ENCODE data around the gene ADGRE1. TPM values are rescaled to one million over a fixed set of nuclear protein-coding genes. Genes with fewer than 3 reads are reported as not detected.

ADGRE1 gene
- polyA plus RNA-seq, 3 donors from 2014 or later, result 0.22 to 0.54 TPM; not detected in 1

GRCh38 chr19:6983448-6983847 lies 96.1 kb downstream of the ADGRE1 start:
- peaks cover 0 to 3% (median 0%) of the 10 kb centered on the region in 3 donors for H3K36me3 Mint-ChIP-seq
- no peak for DNase-seq
- no peaks in the 10 kb centered on the region for H3K4me1 Mint-ChIP-seq
- H3K9me3 Mint-ChIP-seq, result peaks cover under 1 to 23% (median 7%) of the 10 kb centered on the region in 6 donors
- H3K4me3 Mint-ChIP-seq, result no peak overlapping the region
- H3K27ac Mint-ChIP-seq, result no peak overlapping the region
- H3K27me3 Mint-ChIP-seq (ENCODE audit: low read depth in 3 of 3), result peaks cover 3 to 9% (median 3%) of the 10 kb centered on the region in 3 donors

- no peak for DNase-seq
- H3K27ac Mint-ChIP-seq, result no peak overlapping the region
- no peaks in the 10 kb centered on the region for H3K4me1 Mint-ChIP-seq
- H3K36me3 Mint-ChIP-seq, result peaks cover 0 to 3% (median 0%) of the 10 kb centered on the region in 3 donors
- H3K9me3 Mint-ChIP-seq, result peaks cover 0 to 20% (median 4%) of the 10 kb centered on the region in 6 donors
- peaks cover 3 to 7% (median 3%) of the 10 kb centered on the region in 3 donors for H3K27me3 Mint-ChIP-seq (ENCODE audit: low read depth in 3 of 3)
- no peak overlapping the region for H3K4me3 Mint-ChIP-seq
Observed at GRCh38 chr19:6987850-6988249, 100.5 kb downstream of the ADGRE1 start.

- no peak for DNase-seq
- H3K36me3 Mint-ChIP-seq, result peaks cover 0 to 3% (median 0%) of the 10 kb centered on the region in 3 donors
- peaks cover 3 to 4% (median 3%) of the 10 kb centered on the region in 3 donors for H3K27me3 Mint-ChIP-seq (ENCODE audit: low read depth in 3 of 3)
- no peak overlapping the region for H3K4me3 Mint-ChIP-seq
- peaks cover 0 to 17% (median 2%) of the 10 kb centered on the region in 6 donors for H3K9me3 Mint-ChIP-seq
- H3K27ac Mint-ChIP-seq, result no peak overlapping the region
- no peaks in the 10 kb centered on the region for H3K4me1 Mint-ChIP-seq
Observed at GRCh38 chr19:6988257-6988656, 100.9 kb downstream of the ADGRE1 start.

Other genes starting within 250 kb of the ADGRE1 start
- 10 to 100 TPM in 2 of 3 donors, 1 to 10 TPM in 1; 7.3 to 39.0 (median 11.0) TPM for gene TNFSF14, start 217.4 kb upstream of the ADGRE1 start, polyA plus RNA-seq
- under 1 TPM in 2 of 3 donors, not detected in 1; 0.09 to 0.78 TPM for gene C3, start 166.9 kb upstream of the ADGRE1 start, polyA plus RNA-seq
- 100 to 1,000 TPM; 127 to 178 (median 160) TPM for gene GPR108, start 150.0 kb upstream of the ADGRE1 start, polyA plus RNA-seq
- gene TRIP10, start 147.9 kb upstream of the ADGRE1 start, polyA plus RNA-seq, result 1 to 10 TPM in 1 of 3 donors, under 1 TPM in 1, not detected in 1; 0.86 to 1.5 TPM
- gene SH2D3A, start 120.1 kb upstream of the ADGRE1 start, polyA plus RNA-seq, result 10 to 100 TPM in 1 of 3 donors, 1 to 10 TPM in 2; 7.4 to 13.6 (median 7.7) TPM
- 10 to 100 TPM; 19.4 to 44.8 (median 22.8) TPM for gene VAV1, start 114.9 kb upstream of the ADGRE1 start, polyA plus RNA-seq
- gene MBD3L2B, start 133.9 kb downstream of the ADGRE1 start, polyA plus RNA-seq, result not detected
- not detected for gene MBD3L5, start 143.0 kb downstream of the ADGRE1 start, polyA plus RNA-seq
- gene MBD3L4, start 152.6 kb downstream of the ADGRE1 start, polyA plus RNA-seq, result not detected
- not detected for gene MBD3L2, start 161.7 kb downstream of the ADGRE1 start, polyA plus RNA-seq
- gene MBD3L3, start 171.1 kb downstream of the ADGRE1 start, polyA plus RNA-seq, result not detected
- gene ZNF557, start 182.1 kb downstream of the ADGRE1 start, polyA plus RNA-seq, result 1 to 10 TPM; 2.1 to 8.4 (median 2.4) TPM